ENCODE results near the gene TRPM8.

Gene TRPM8

GRCh38 chr2:234001380-234002160 lies 84.4 kb downstream of the TRPM8 start:
- DNase-seq (ENCODE audit: low read depth in 2 of 2) = no peak

GRCh38 chr2:234002281-234002680 lies 85.1 kb downstream of the TRPM8 start:
- no peak for DNase-seq (ENCODE audit: low read depth in 2 of 2)

- peak in 1 of 2 donors; percentile 19 for DNase-seq (ENCODE audit: low read depth in 2 of 2)
Observed at GRCh38 chr2:234003972-234004617, 86.9 kb downstream of the TRPM8 start.

- DNase-seq (ENCODE audit: low read depth in 2 of 2) = no peak
Observed at GRCh38 chr2:234005126-234005525, 88.0 kb downstream of the TRPM8 start.

GRCh38 chr2:234006501-234006900 lies 89.3 kb downstream of the TRPM8 start:
- no peak for DNase-seq (ENCODE audit: low read depth in 2 of 2)

- no peak for DNase-seq (ENCODE audit: low read depth in 2 of 2)
Observed at GRCh38 chr2:234014427-234014826, 97.3 kb downstream of the TRPM8 start.

- DNase-seq (ENCODE audit: low read depth in 2 of 2) = no peak
Observed at GRCh38 chr2:234015861-234016260, 98.7 kb downstream of the TRPM8 start.

GRCh38 chr2:234019896-234020295 lies 102.7 kb downstream of the TRPM8 start:
- DNase-seq (ENCODE audit: low read depth in 2 of 2) = no peak

- no peak for DNase-seq (ENCODE audit: low read depth in 2 of 2)
Observed at GRCh38 chr2:234020332-234020731, 103.2 kb downstream of the TRPM8 start.

GRCh38 chr2:234022424-234022823 lies 105.3 kb downstream of the TRPM8 start:
- DNase-seq (ENCODE audit: low read depth in 2 of 2) = no peak

- DNase-seq (ENCODE audit: low read depth in 2 of 2) = no peak
Observed at GRCh38 chr2:234024304-234024703, 107.1 kb downstream of the TRPM8 start.

GRCh38 chr2:234025466-234025865 lies 108.3 kb downstream of the TRPM8 start:
- no peak for DNase-seq (ENCODE audit: low read depth in 2 of 2)

- DNase-seq (ENCODE audit: low read depth in 2 of 2) = no peak
Observed at GRCh38 chr2:234025891-234026401, 108.8 kb downstream of the TRPM8 start.

- no peak for DNase-seq (ENCODE audit: low read depth in 2 of 2)
Observed at GRCh38 chr2:234026693-234027254, 109.6 kb downstream of the TRPM8 start.

- DNase-seq (ENCODE audit: low read depth in 2 of 2) = no peak
Observed at GRCh38 chr2:234027641-234028040, 110.5 kb downstream of the TRPM8 start.

- no peak for DNase-seq (ENCODE audit: low read depth in 2 of 2)
Observed at GRCh38 chr2:234029150-234029733, 112.1 kb downstream of the TRPM8 start.

GRCh38 chr2:234031207-234031606 lies 114.0 kb downstream of the TRPM8 start:
- no peak for DNase-seq (ENCODE audit: low read depth in 2 of 2)

GRCh38 chr2:234032279-234032856 lies 115.2 kb downstream of the TRPM8 start:
- DNase-seq (ENCODE audit: low read depth in 2 of 2) = no peak

- DNase-seq (ENCODE audit: low read depth in 2 of 2) = no peak
Observed at GRCh38 chr2:234033174-234033573, 116.0 kb downstream of the TRPM8 start.

GRCh38 chr2:234033885-234034284 lies 116.7 kb downstream of the TRPM8 start:
- DNase-seq (ENCODE audit: low read depth in 2 of 2) = no peak

GRCh38 chr2:234038076-234038802 lies 121.1 kb downstream of the TRPM8 start:
- no peak for DNase-seq (ENCODE audit: low read depth in 2 of 2)
